CD14-positive monocyte (primary cell): ENCODE measurements around the gene GGTLC2. TPM values are rescaled to one million over a fixed set of nuclear protein-coding genes. Genes with fewer than 3 reads are reported as not detected.
"Not testable (repeated sequence)": the region's sequence is repeated elsewhere in the genome, so short reads cannot be mapped to it uniquely, and the experiment has no call there.

Source experiments
- DNase-seq, 3 donors: peaks; one replicate each; pipeline ENCODE4 v3.0.0-alpha.2; 2011 to 2022
- H2AFZ ChIP-seq: 2 replicates; pipeline ENCODE4 v1.6.0; 2012; ENCODE audit warnings: mild to moderate bottlenecking, low read depth, low read length, inconsistent platforms; ENCODE audit not compliant: insufficient read depth, poor library complexity, severe bottlenecking
- H3K27ac ChIP-seq, 2 donors: 1 replicate in 1 of 2; 2 replicates in 1 of 2; pipeline ENCODE4 v1.5.1; 2012 to 2013; ENCODE audit warnings: low read length in 2 of 2, control low read depth in 1 of 2, inconsistent platforms in 1 of 2, low read depth in 1 of 2, mild to moderate bottlenecking in 1 of 2
- H3K27me3 ChIP-seq, 2 donors: one replicate each; pipeline versions ENCODE4 v1.6.0 to v1.6.1; 2011 to 2013; ENCODE audit warnings: low read length in 2 of 2; ENCODE audit not compliant: control insufficient read depth in 2 of 2, insufficient read depth in 2 of 2
- H3K36me3 ChIP-seq, 2 donors: replicated peaks in 1 of 2; 1 replicate in 1 of 2; 2 replicates in 1 of 2; pipeline versions ENCODE4 v1.5.1 to v1.6.1; 2012 to 2013; ENCODE audit warnings: low read length in 2 of 2, control low read depth in 1 of 2, inconsistent platforms in 1 of 2, mild to moderate bottlenecking in 1 of 2; ENCODE audit not compliant: insufficient read depth in 2 of 2, control insufficient read depth in 1 of 2
- H3K4me1 ChIP-seq, 2 donors: 1 replicate in 1 of 2; 2 replicates in 1 of 2; pipeline versions ENCODE4 v1.5.1 to v1.6.1; 2012 to 2013; ENCODE audit warnings: low read length in 2 of 2, control low read depth in 1 of 2, inconsistent platforms in 1 of 2, mild to moderate bottlenecking in 1 of 2, moderate library complexity in 1 of 2; ENCODE audit not compliant: insufficient read depth in 2 of 2, control insufficient read depth in 1 of 2
- H3K4me2 ChIP-seq: replicated peaks from 2 replicates; pipeline ENCODE3; 2012; ENCODE audit warnings: low read length, moderate library complexity, mild to moderate bottlenecking; ENCODE audit not compliant: poor library complexity, severe bottlenecking; ENCODE audit errors: extremely low read depth
- H3K4me3 ChIP-seq, 3 experiments: fragments of 200-600 bp in 1 of 3; sonication (generic) in 1 of 3; replicated peaks in 1 of 3; 1 replicate in 2 of 3; 2 replicates in 1 of 3; pipeline ENCODE4 v1.5.1; 2011 to 2013; ENCODE audit warnings: low read length in 3 of 3, mild to moderate bottlenecking in 3 of 3, control low read depth in 2 of 3, low read depth in 2 of 3, inconsistent platforms in 1 of 3, moderate library complexity in 1 of 3
- H3K79me2 ChIP-seq: 2 replicates; pipeline ENCODE4 v1.6.0; 2012; ENCODE audit warnings: mild to moderate bottlenecking, control low read depth, inconsistent platforms, low read length, moderate library complexity; ENCODE audit not compliant: insufficient read depth
- H3K9ac ChIP-seq: 2 replicates; pipeline ENCODE4 v1.6.0; 2017; ENCODE audit warnings: low read length, mild to moderate bottlenecking; ENCODE audit not compliant: insufficient read depth, poor library complexity, severe bottlenecking
- H3K9me3 ChIP-seq, 2 donors: replicated peaks in 1 of 2; 1 replicate in 1 of 2; 2 replicates in 1 of 2; pipeline versions ENCODE4 v1.5.1 to v1.6.1; 2012 to 2013; ENCODE audit warnings: low read length in 2 of 2, control low read depth in 1 of 2; ENCODE audit not compliant: control insufficient read depth in 1 of 2, insufficient read depth in 1 of 2
- H4K20me1 ChIP-seq: 2 replicates; pipeline ENCODE4 v1.6.0; 2012; ENCODE audit warnings: mild to moderate bottlenecking, low read length, control low read depth, moderate library complexity; ENCODE audit not compliant: insufficient read depth
- H3K27ac Mint-ChIP-seq, 7 donors: one replicate each; pipeline ENCODE4 v1.8.0; 2020; ENCODE audit warnings: mild to moderate bottlenecking in 7 of 7, mixed read lengths in 7 of 7, moderate library complexity in 6 of 7, inconsistent platforms in 2 of 7
- H3K27me3 Mint-ChIP-seq, 3 donors: one replicate each; pipeline ENCODE4 v1.8.0; 2021 to 2022; ENCODE audit warnings: low read depth in 3 of 3, mild to moderate bottlenecking in 3 of 3, mixed read lengths in 3 of 3, moderate library complexity in 3 of 3, inconsistent platforms in 1 of 3
- H3K36me3 Mint-ChIP-seq, 2 donors: one replicate each; pipeline ENCODE4 v1.8.0; 2020; ENCODE audit warnings: mixed read lengths in 2 of 2, inconsistent platforms in 1 of 2, mild to moderate bottlenecking in 1 of 2
- H3K4me1 Mint-ChIP-seq: one replicate; pipeline ENCODE4 v1.8.0; 2020; ENCODE audit warnings: mild to moderate bottlenecking, mixed read lengths
- H3K4me3 Mint-ChIP-seq, 2 donors: one replicate each; pipeline ENCODE4 v1.8.0; 2020; ENCODE audit warnings: mild to moderate bottlenecking in 2 of 2, mixed read lengths in 2 of 2, moderate library complexity in 1 of 2
- H3K9me3 Mint-ChIP-seq, 7 donors: one replicate each; pipeline ENCODE4 v1.8.0; 2020 to 2022; ENCODE audit warnings: mixed read lengths in 7 of 7, mild to moderate bottlenecking in 6 of 7, moderate library complexity in 6 of 7, inconsistent platforms in 2 of 7
- CTCF ChIP-seq: fragments of 200-600 bp; IDR thresholded peaks from one replicate; pipeline ENCODE4 v1.8.0; 2022; ENCODE audit warnings: antibody characterized with exemption, mild to moderate bottlenecking
- whole genome bisulfite sequencing: methylation state at CpG from one replicate; pipeline ENCODE4 v1.1.5; 2013; ENCODE audit warnings: missing lambda C conversion rate; ENCODE audit not compliant: insufficient coverage; 5-methylcytosine and 5-hydroxymethylcytosine counted together
- intact Hi-C, 2 donors: fragments of 100-400 bp; cut with micrococcal nuclease; formaldehyde crosslinking; loops; one replicate each; pipeline versions ENCODE4 v1.15.0 to v1.15.1; 2023
- polyA plus RNA-seq, 3 donors: library from polyadenylated mRNA; depleted of rRNA in 1 of 3; unstranded in 2 of 3; stranded (reverse) in 1 of 3; fragments of 300-500 nt in 2 of 3; fragments of >200 nt in 1 of 3; fragmentation: Illumina TruSeq in 2 of 3; gene quantifications; 1 replicate in 2 of 3; 2 replicates in 1 of 3; pipeline ENCODE4 v1.2.3, GENCODE V29; 2012 to 2021

GGTLC2 gene
- polyA plus RNA-seq, 3 donors = not detected

DNA sequence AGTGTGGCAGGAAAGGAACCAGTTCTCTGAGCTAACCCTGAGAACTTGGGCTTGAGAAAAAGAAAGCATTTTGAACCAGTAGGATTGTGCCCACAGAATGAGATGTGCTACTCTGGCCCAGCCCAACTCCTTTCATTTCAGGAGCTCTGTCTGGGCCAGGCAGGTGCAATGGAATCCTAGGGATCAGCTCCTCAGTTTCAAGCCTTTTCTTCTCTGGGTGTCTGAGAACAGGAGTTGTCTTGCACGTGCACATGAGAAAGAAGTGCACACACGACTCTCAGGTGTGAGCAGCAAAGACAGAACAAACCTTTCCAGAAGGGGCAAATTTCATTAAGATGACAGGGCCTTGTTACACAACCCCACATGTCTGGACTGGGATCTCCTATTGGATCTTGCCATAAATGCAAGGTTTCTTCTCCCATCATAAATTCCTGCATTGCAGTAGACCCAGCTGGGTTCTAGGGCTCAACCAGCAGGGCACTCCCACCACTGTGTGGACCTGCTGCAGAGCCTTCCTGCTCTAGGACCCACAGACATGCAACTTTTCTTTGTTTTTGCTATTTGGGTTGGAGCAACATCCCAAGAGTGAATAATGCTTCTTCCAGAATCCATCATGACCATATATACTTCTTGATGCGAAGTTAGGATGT lies 24.5 kb upstream of the GGTLC2 start:
- intact Hi-C loops = no loop called here
- no peak for TF ChIP-seq CTCF
- no peaks in the 10 kb centered on the region for H3K36me3 ChIP-seq
- peaks cover 3% of the 10 kb centered on the region for H3K4me1 Mint-ChIP-seq
- no peak overlapping the region for H3K4me3 Mint-ChIP-seq
- H3K9ac ChIP-seq = no peak overlapping the region
- no peaks in the 10 kb centered on the region for H3K79me2 ChIP-seq
- H3K27me3 ChIP-seq = no peaks in the 10 kb centered on the region
- 89% methylated on average over 2 of the region's 3 CpGs for WGBS
- H3K36me3 Mint-ChIP-seq = no peaks in the 10 kb centered on the region
- no peak for DNase-seq
- no peak overlapping the region for H3K27ac Mint-ChIP-seq
- peaks cover 1 to 6% (median 5%) of the 10 kb centered on the region in 3 donors for H3K27me3 Mint-ChIP-seq
- H3K9me3 ChIP-seq = no peaks in the 10 kb centered on the region
- no peak overlapping the region for H3K27ac ChIP-seq
- H3K4me2 ChIP-seq = no peak overlapping the region
- H3K4me3 ChIP-seq = no peak overlapping the region
- H4K20me1 ChIP-seq = no peaks in the 10 kb centered on the region
- no peak overlapping the region for H2AFZ ChIP-seq
- no peaks in the 10 kb centered on the region for H3K4me1 ChIP-seq
- peaks cover 0 to 7% (median 3%) of the 10 kb centered on the region in 7 donors for H3K9me3 Mint-ChIP-seq

DNA sequence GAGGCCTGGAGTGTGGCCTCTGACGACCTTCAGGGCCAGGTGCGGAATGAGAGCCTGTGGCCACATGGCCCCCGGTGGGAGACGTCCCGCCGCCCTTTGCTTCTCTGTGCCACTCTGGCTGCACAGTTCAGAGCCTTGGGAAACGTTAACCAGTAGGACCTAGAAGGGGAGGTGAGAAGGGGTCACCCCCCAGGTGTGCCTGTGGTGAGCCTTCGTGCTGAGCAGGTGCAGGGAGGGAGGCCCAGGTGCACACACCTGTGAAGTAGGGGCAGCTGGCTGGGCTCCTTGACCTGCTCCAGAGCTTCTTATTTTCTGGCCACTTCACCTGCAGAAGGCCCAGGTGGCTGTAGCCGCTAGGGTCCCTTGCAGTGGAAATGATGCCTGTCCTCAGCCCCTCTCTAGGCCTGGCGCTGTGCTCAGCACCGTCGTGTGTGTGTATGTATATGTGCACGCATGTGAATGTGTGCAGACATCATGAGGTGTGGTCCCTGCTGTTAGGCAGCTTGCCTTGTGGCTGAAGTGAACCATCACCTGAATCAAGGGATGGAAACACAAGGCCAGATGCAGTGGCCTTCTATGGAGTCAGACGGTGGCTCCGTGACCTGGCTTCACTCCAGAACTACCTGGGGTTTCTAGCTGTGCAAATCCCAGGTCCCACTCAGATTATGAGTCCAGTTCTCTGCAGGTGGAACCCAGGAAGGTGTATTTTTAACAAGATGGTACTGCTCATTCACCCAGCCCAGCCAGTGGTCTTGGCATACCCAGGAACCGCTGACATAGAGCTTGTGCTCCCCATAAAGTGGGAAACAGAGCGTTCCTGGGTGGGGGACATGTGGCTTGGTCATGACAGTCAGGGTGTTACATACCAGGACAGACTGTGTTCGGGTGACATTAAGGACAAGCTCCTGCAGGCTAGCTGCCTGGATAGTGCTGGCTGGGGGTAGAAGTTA lies 15.6 kb upstream of the GGTLC2 start:
- H3K9ac ChIP-seq, H3K4me1 ChIP-seq, H3K27ac Mint-ChIP-seq, H2AFZ ChIP-seq, intact Hi-C loops, H3K36me3 Mint-ChIP-seq, H4K20me1 ChIP-seq, H3K27me3 Mint-ChIP-seq, H3K4me1 Mint-ChIP-seq, H3K9me3 ChIP-seq, H3K79me2 ChIP-seq, H3K4me3 ChIP-seq, H3K4me3 Mint-ChIP-seq, H3K27ac ChIP-seq, H3K27me3 ChIP-seq, H3K36me3 ChIP-seq, DNase-seq, H3K4me2 ChIP-seq: not testable (repeated sequence)
- WGBS = 90% methylated on average over 3 of the region's 18 CpGs
- peaks cover 0 to 12% (median 4%) of the 10 kb centered on the region in 7 donors for H3K9me3 Mint-ChIP-seq

- H3K27ac Mint-ChIP-seq, intact Hi-C loops, H3K4me1 Mint-ChIP-seq: not testable (repeated sequence)
These were observed 13.2 kb upstream of the GGTLC2 start for GRCh38 chr22:22631223-22631652.

More at GRCh38 chr22:22631223-22631652, 13.2 kb upstream of the GGTLC2 start:
- not testable (repeated sequence) for H3K4me3 Mint-ChIP-seq, H3K79me2 ChIP-seq, H3K4me1 ChIP-seq, H4K20me1 ChIP-seq, DNase-seq, H3K27ac ChIP-seq, H3K4me2 ChIP-seq, H3K36me3 ChIP-seq, H3K9ac ChIP-seq, H3K9me3 Mint-ChIP-seq, H2AFZ ChIP-seq, H3K27me3 ChIP-seq, H3K36me3 Mint-ChIP-seq, H3K9me3 ChIP-seq, H3K27me3 Mint-ChIP-seq, H3K4me3 ChIP-seq
- WGBS = no CpG with 5 or more reads among the region's 7 CpGs
